CD4-positive, CD25-positive, alpha-beta regulatory T cell (primary cell): ENCODE measurements around the gene MED23. TPM values are rescaled to one million over a fixed set of nuclear protein-coding genes. Genes with fewer than 3 reads are reported as not detected.

Experiments
- ATAC-seq, 2 donors: fragments of 150-1000 bp; cut with Tn5 transposase; one replicate each; pipeline ENCODE4 v1.10.0; 2021; ENCODE audit warnings: low read depth in 2 of 2, moderate number of reproducible peaks in 2 of 2, moderate library complexity in 1 of 2
- DNase-seq, 3 donors: peaks; one replicate each; pipeline versions ENCODE4 v3.0.0 to v3.0.0-alpha.2; 2012 to 2022; ENCODE audit warnings: mixed read lengths in 1 of 3
- H3K27ac ChIP-seq: one replicate; pipeline ENCODE4 v1.7.0; 2013; ENCODE audit warnings: mild to moderate bottlenecking, low read length; ENCODE audit not compliant: insufficient read depth, poor library complexity, severe bottlenecking
- H3K27me3 ChIP-seq: one replicate; pipeline ENCODE4 v1.7.0; 2013; ENCODE audit warnings: low read length; ENCODE audit not compliant: control insufficient read depth, insufficient read depth
- H3K36me3 ChIP-seq: one replicate; pipeline ENCODE4 v1.7.0; 2013; ENCODE audit warnings: mild to moderate bottlenecking, low read length, moderate library complexity; ENCODE audit not compliant: control insufficient read depth, insufficient read depth
- H3K4me1 ChIP-seq: 2 replicates; pipeline ENCODE4 v1.7.0; 2013; ENCODE audit warnings: mild to moderate bottlenecking, low read length; ENCODE audit not compliant: insufficient read depth, control insufficient read depth, poor library complexity, severe bottlenecking
- H3K4me3 ChIP-seq: one replicate; pipeline ENCODE4 v1.7.0; 2013; ENCODE audit warnings: low read depth, mild to moderate bottlenecking, low read length, moderate library complexity
- H3K9me3 ChIP-seq, 2 experiments: 1 replicate in 1 of 2; 2 replicates in 1 of 2; pipeline ENCODE4 v1.7.0; 2013; ENCODE audit warnings: low read length in 2 of 2, mild to moderate bottlenecking in 1 of 2, moderate library complexity in 1 of 2; ENCODE audit not compliant: control insufficient read depth in 2 of 2
- H3K27ac Mint-ChIP-seq, 3 donors: one replicate each; pipeline ENCODE4 v1.8.0; 2020 to 2022; ENCODE audit warnings: mild to moderate bottlenecking in 3 of 3, mixed read lengths in 3 of 3, moderate library complexity in 2 of 3
- H3K27me3 Mint-ChIP-seq: one replicate; pipeline ENCODE4 v1.8.0; 2022; ENCODE audit warnings: mild to moderate bottlenecking, mixed read lengths
- H3K36me3 Mint-ChIP-seq: one replicate; pipeline ENCODE4 v1.8.0; 2020; ENCODE audit warnings: mixed read lengths
- H3K4me1 Mint-ChIP-seq, 4 donors: one replicate each; pipeline ENCODE4 v1.8.0; 2020 to 2022; ENCODE audit warnings: mixed read lengths in 4 of 4, mild to moderate bottlenecking in 1 of 4
- H3K4me3 Mint-ChIP-seq, 4 donors: one replicate each; pipeline ENCODE4 v1.8.0; 2020 to 2022; ENCODE audit warnings: mild to moderate bottlenecking in 4 of 4, mixed read lengths in 4 of 4, moderate library complexity in 3 of 4
- H3K9me3 Mint-ChIP-seq, 7 donors: one replicate each; pipeline ENCODE4 v1.8.0; 2020 to 2022; ENCODE audit warnings: mixed read lengths in 7 of 7, mild to moderate bottlenecking in 3 of 7, moderate library complexity in 2 of 7
- polyA plus RNA-seq, 4 donors: library from polyadenylated mRNA; unstranded; fragments of 300-500 nt; fragmentation: Illumina TruSeq; gene quantifications; one replicate each; pipeline ENCODE4 v1.2.3, GENCODE V29; 2021
- total RNA-seq: library from RNA; stranded (reverse); gene quantifications from one replicate; pipeline ENCODE4 v1.2.3, GENCODE V29; 2022

Gene MED23
- total and polyA plus RNA-seq, 5 donors from 2014 or later = 9.9 to 60.6 (median 14.5) TPM

GRCh38 chr6:131613296-131613925, 14.6 kb downstream of the MED23 start:
- no peaks in the 10 kb centered on the region for H3K9me3 Mint-ChIP-seq
- H3K27me3 Mint-ChIP-seq = no peaks in the 10 kb centered on the region
- ATAC-seq (no peak), DNase-seq (no peak)
- peaks cover 52% of the 10 kb centered on the region for H3K36me3 Mint-ChIP-seq
- Histone ChIP-seq H3K27ac (no peak overlapping the region), H3K36me3 (peaks cover 90% of the 10 kb centered on the region), H3K9me3 (no peaks in the 10 kb centered on the region), H3K4me1 (no peaks in the 10 kb centered on the region), H3K4me3 (no peak overlapping the region), H3K27me3 (no peaks in the 10 kb centered on the region)
- peak overlapping the region in 1 of 3 donors; percentile 56 for H3K27ac Mint-ChIP-seq
- H3K4me1 Mint-ChIP-seq = peaks cover 6 to 22% (median 13%) of the 10 kb centered on the region in 4 donors
- no peak overlapping the region for H3K4me3 Mint-ChIP-seq

- H3K27me3 ChIP-seq = no peaks in the 10 kb centered on the region
- Mint-ChIP-seq H3K4me3 (no peak overlapping the region), H3K36me3 (peaks cover 59% of the 10 kb centered on the region), H3K27ac (no peak overlapping the region), H3K27me3 (no peaks in the 10 kb centered on the region), H3K9me3 (no peaks in the 10 kb centered on the region), H3K4me1 (peaks cover 0 to 3% (median 1%) of the 10 kb centered on the region in 4 donors)
- DNase-seq = no peak
- H3K27ac ChIP-seq = no peak overlapping the region
- ATAC-seq = no peak
- no peak overlapping the region for H3K4me3 ChIP-seq
- H3K36me3 ChIP-seq = peaks cover 92% of the 10 kb centered on the region
- H3K4me1 ChIP-seq = no peaks in the 10 kb centered on the region
- no peaks in the 10 kb centered on the region for H3K9me3 ChIP-seq
Observed at GRCh38 chr6:131602781-131603312, 25.2 kb downstream of the MED23 start.

GRCh38 chr6:131600716-131601115, 27.3 kb downstream of the MED23 start:
- Histone ChIP-seq H3K27ac (no peak overlapping the region), H3K9me3 (no peaks in the 10 kb centered on the region), H3K4me3 (no peak overlapping the region), H3K27me3 (no peaks in the 10 kb centered on the region), H3K36me3 (peaks cover 95% of the 10 kb centered on the region), H3K4me1 (no peaks in the 10 kb centered on the region)
- Mint-ChIP-seq H3K4me3 (no peak overlapping the region), H3K36me3 (peaks cover 54% of the 10 kb centered on the region), H3K4me1 (peaks cover 0 to 3% (median 0%) of the 10 kb centered on the region in 4 donors), H3K27ac (no peak overlapping the region), H3K27me3 (no peaks in the 10 kb centered on the region), H3K9me3 (no peaks in the 10 kb centered on the region)
- ATAC-seq = no peak
- DNase-seq = no peak

- Mint-ChIP-seq H3K4me3 (no peak overlapping the region), H3K4me1 (peaks cover 0 to 7% (median 5%) of the 10 kb centered on the region in 4 donors), H3K27ac (peak overlapping the region in 1 of 3 donors; percentile 32), H3K9me3 (no peaks in the 10 kb centered on the region), H3K36me3 (peaks cover 63% of the 10 kb centered on the region), H3K27me3 (no peaks in the 10 kb centered on the region)
- Histone ChIP-seq H3K36me3 (peaks cover 94% of the 10 kb centered on the region), H3K4me1 (no peaks in the 10 kb centered on the region), H3K4me3 (no peak overlapping the region), H3K9me3 (no peaks in the 10 kb centered on the region), H3K27me3 (no peaks in the 10 kb centered on the region), H3K27ac (no peak overlapping the region)
- DNase-seq (peak in 2 of 3 donors; percentile 22 to 24), ATAC-seq (no peak)
Observed at GRCh38 chr6:131597446-131597845, 30.6 kb downstream of the MED23 start.

GRCh38 chr6:131594074-131594473, 34.0 kb downstream of the MED23 start:
- H3K9me3 ChIP-seq = no peaks in the 10 kb centered on the region
- DNase-seq (no peak), ATAC-seq (no peak)
- no peak overlapping the region for H3K4me3 Mint-ChIP-seq
- H3K27me3 ChIP-seq = no peaks in the 10 kb centered on the region
- H3K27ac ChIP-seq = no peak overlapping the region
- H3K27me3 Mint-ChIP-seq = no peaks in the 10 kb centered on the region
- no peaks in the 10 kb centered on the region for H3K9me3 Mint-ChIP-seq
- H3K4me1 ChIP-seq = no peaks in the 10 kb centered on the region
- peaks cover 0 to 11% (median 5%) of the 10 kb centered on the region in 4 donors for H3K4me1 Mint-ChIP-seq
- H3K27ac Mint-ChIP-seq = peak overlapping the region in 1 of 3 donors; percentile 29
- H3K36me3 Mint-ChIP-seq = peaks cover 45% of the 10 kb centered on the region
- peaks cover 92% of the 10 kb centered on the region for H3K36me3 ChIP-seq
- H3K4me3 ChIP-seq = no peak overlapping the region

GRCh38 chr6:131592935-131593334, 35.1 kb downstream of the MED23 start:
- DNase-seq = no peak
- H3K36me3 Mint-ChIP-seq = peaks cover 45% of the 10 kb centered on the region
- H3K27me3 Mint-ChIP-seq = no peaks in the 10 kb centered on the region
- no peak overlapping the region for H3K4me3 Mint-ChIP-seq
- Histone ChIP-seq H3K4me1 (no peaks in the 10 kb centered on the region), H3K27me3 (no peaks in the 10 kb centered on the region), H3K4me3 (no peak overlapping the region), H3K27ac (no peak overlapping the region), H3K36me3 (peaks cover 92% of the 10 kb centered on the region), H3K9me3 (no peaks in the 10 kb centered on the region)
- no peak for ATAC-seq
- no peak overlapping the region for H3K27ac Mint-ChIP-seq
- no peaks in the 10 kb centered on the region for H3K9me3 Mint-ChIP-seq
- peaks cover 1 to 16% (median 5%) of the 10 kb centered on the region in 4 donors for H3K4me1 Mint-ChIP-seq

- peaks cover 89% of the 10 kb centered on the region for H3K36me3 ChIP-seq
- no peak for ATAC-seq
- no peak for DNase-seq
- Mint-ChIP-seq H3K4me1 (peaks cover 0 to 10% (median under 1%) of the 10 kb centered on the region in 4 donors), H3K36me3 (peaks cover 39% of the 10 kb centered on the region), H3K4me3 (no peak overlapping the region), H3K27me3 (no peaks in the 10 kb centered on the region), H3K27ac (peak overlapping the region; percentile 38 to 69 (median 49)), H3K9me3 (no peaks in the 10 kb centered on the region)
- no peaks in the 10 kb centered on the region for H3K9me3 ChIP-seq
- no peak overlapping the region for H3K27ac ChIP-seq
- H3K27me3 ChIP-seq = no peaks in the 10 kb centered on the region
- H3K4me3 ChIP-seq = no peak overlapping the region
- H3K4me1 ChIP-seq = no peaks in the 10 kb centered on the region
Observed at GRCh38 chr6:131588643-131589042, 39.4 kb downstream of the MED23 start.

- Mint-ChIP-seq H3K9me3 (no peaks in the 10 kb centered on the region), H3K4me3 (no peak overlapping the region), H3K27ac (peak overlapping the region in 1 of 3 donors; percentile 33), H3K36me3 (peaks cover 39% of the 10 kb centered on the region), H3K27me3 (no peaks in the 10 kb centered on the region), H3K4me1 (peaks cover 0 to 10% (median under 1%) of the 10 kb centered on the region in 4 donors)
- no peak overlapping the region for H3K4me3 ChIP-seq
- no peaks in the 10 kb centered on the region for H3K9me3 ChIP-seq
- H3K27ac ChIP-seq = no peak overlapping the region
- H3K27me3 ChIP-seq = no peaks in the 10 kb centered on the region
- no peak for ATAC-seq
- no peak for DNase-seq
- peaks cover 89% of the 10 kb centered on the region for H3K36me3 ChIP-seq
- no peaks in the 10 kb centered on the region for H3K4me1 ChIP-seq
Observed at GRCh38 chr6:131587909-131588308, 40.1 kb downstream of the MED23 start.
